HL-60 (cell line): ENCODE data around the gene BIN1.

ENCODE experiments used
- CTCF ChIP-seq: IDR thresholded peaks from one replicate; pipeline ENCODE4 v1.5.1; 2011; ENCODE audit warnings: low read length, control low read depth, inconsistent platforms; ENCODE audit not compliant: insufficient read depth
- GABPA ChIP-seq: IDR thresholded peaks from 2 replicates; pipeline ENCODE4 v1.6.1; 2012; ENCODE audit warnings: low read depth
- POLR2AphosphoS5 ChIP-seq: IDR thresholded peaks from 2 replicates; pipeline ENCODE4 v1.6.1; 2012; ENCODE audit warnings: low read depth

- TF ChIP-seq CTCF (no peak), POLR2AphosphoS5 (no peak), GABPA (no peak)
Measured at GRCh38 chr2:127058246-127058953, 48.6 kb downstream of the BIN1 start.
